Neural cell (in vitro differentiated cells): ENCODE results near the gene DDX1. TPM values are rescaled to one million over a fixed set of nuclear protein-coding genes. Genes with fewer than 3 reads are reported as not detected.

Experiments
- H2AFZ ChIP-seq: fragments of 200-600, 300-800 bp; sonication (generic), shearing (Covaris generic); 2 replicates; pipeline ENCODE4 v1.6.0; 2014; ENCODE audit warnings: low read depth, mild to moderate bottlenecking, antibody characterized with exemption, low read length, moderate library complexity
- H3F3A ChIP-seq: fragments of 200-600 bp; shearing (Covaris generic); 2 replicates; pipeline ENCODE4 v1.6.1; 2016; ENCODE audit warnings: mild to moderate bottlenecking, moderate library complexity, mixed read lengths, antibody characterized with exemption, low read length; ENCODE audit not compliant: insufficient read depth, poor library complexity, severe bottlenecking
- H3K27ac ChIP-seq: fragments of 200-600, 300-800 bp; sonication (generic), shearing (Covaris generic); 2 replicates; pipeline ENCODE4 v1.5.1; 2014; ENCODE audit warnings: mild to moderate bottlenecking, low read length, moderate library complexity
- H3K27me3 ChIP-seq: fragments of 300-800, 200-600 bp; sonication (generic), shearing (Covaris generic); 2 replicates; pipeline ENCODE4 v1.6.0; 2014; ENCODE audit warnings: mild to moderate bottlenecking, low read depth, low read length, moderate library complexity; ENCODE audit not compliant: insufficient read depth
- H3K36me3 ChIP-seq: fragments of 300-800, 200-600 bp; sonication (generic), shearing (Covaris generic); 2 replicates; pipeline ENCODE4 v1.5.1; 2014; ENCODE audit warnings: mild to moderate bottlenecking, antibody characterized with exemption, low read length, moderate library complexity; ENCODE audit not compliant: insufficient read depth
- H3K4me2 ChIP-seq: fragments of 300-800, 200-600 bp; sonication (generic), shearing (Covaris generic); 2 replicates; pipeline ENCODE4 v1.6.0; 2014; ENCODE audit warnings: mild to moderate bottlenecking, low read length
- H3K4me3 ChIP-seq: fragments of 300-800, 200-600 bp; sonication (generic), shearing (Covaris generic); 2 replicates; pipeline ENCODE4 v1.5.1; 2014; ENCODE audit warnings: mild to moderate bottlenecking, low read length, moderate library complexity
- H3K79me2 ChIP-seq: fragments of 200-600 bp; shearing (Covaris generic); replicated peaks from 2 replicates; pipeline ENCODE4 v1.6.0; 2014; ENCODE audit warnings: mild to moderate bottlenecking, low read length, moderate library complexity; ENCODE audit not compliant: insufficient read depth
- H3K9ac ChIP-seq: fragments of 300-800, 200-600 bp; sonication (generic), shearing (Covaris generic); 2 replicates; pipeline ENCODE4 v1.6.1; 2016; ENCODE audit warnings: mild to moderate bottlenecking, low read length, mixed read lengths
- H3K9me2 ChIP-seq: fragments of 200-600 bp; shearing (Covaris generic); 2 replicates; pipeline ENCODE4 v1.6.1; 2016; ENCODE audit warnings: mild to moderate bottlenecking, low read length, mixed read lengths; ENCODE audit not compliant: insufficient read depth
- H3K9me3 ChIP-seq: fragments of 200-600, 300-800 bp; sonication (generic), shearing (Covaris generic); 2 replicates; pipeline ENCODE4 v1.6.1; 2016; ENCODE audit warnings: mild to moderate bottlenecking, mixed run types, low read length, moderate library complexity, mixed read lengths
- H4K20me1 ChIP-seq: fragments of 200-600 bp; shearing (Covaris generic); 2 replicates; pipeline ENCODE4 v1.6.1; 2016; ENCODE audit warnings: mild to moderate bottlenecking, mixed run types; ENCODE audit not compliant: insufficient read depth
- CTCF ChIP-seq: fragments of 450-650 bp; IDR thresholded peaks from 2 replicates; pipeline ENCODE4 v1.5.1; 2014; ENCODE audit warnings: antibody characterized with exemption, mild to moderate bottlenecking, moderate library complexity; ENCODE audit not compliant: poor library complexity, severe bottlenecking
- EZH2 ChIP-seq: fragments of 200-600, 300-800 bp; shearing (Covaris generic), sonication (generic); IDR thresholded peaks from 2 replicates; pipeline ENCODE4 v1.6.1; 2014; ENCODE audit warnings: antibody characterized with exemption, low read length, borderline replicate concordance, mild to moderate bottlenecking; ENCODE audit not compliant: insufficient read depth, poor library complexity, severe bottlenecking
- MXI1 ChIP-seq: fragments of 450-650 bp; conservative IDR thresholded peaks from 2 replicates; pipeline ENCODE4 v1.6.1; 2014; ENCODE audit warnings: antibody characterized with exemption, mild to moderate bottlenecking; ENCODE audit not compliant: poor library complexity, severe bottlenecking
- POLR2AphosphoS5 ChIP-seq: IDR thresholded peaks from 2 replicates; pipeline ENCODE4 v1.6.1; 2012
- RAD21 ChIP-seq: fragments of 450-650 bp; conservative IDR thresholded peaks from 2 replicates; pipeline ENCODE4 v1.6.1; 2014; ENCODE audit warnings: antibody characterized with exemption, mild to moderate bottlenecking, moderate library complexity
- REST ChIP-seq: IDR thresholded peaks from 2 replicates; pipeline ENCODE4 v1.6.1; 2012; ENCODE audit warnings: borderline replicate concordance
- SMC3 ChIP-seq: fragments of 450-650 bp; conservative IDR thresholded peaks from 2 replicates; pipeline ENCODE4 v1.6.1; 2014; ENCODE audit warnings: antibody characterized with exemption, mild to moderate bottlenecking, moderate library complexity; ENCODE audit not compliant: poor library complexity
- TAF1 ChIP-seq: IDR thresholded peaks from 2 replicates; pipeline ENCODE4 v1.6.1; 2012; ENCODE audit warnings: low read depth
- polyA plus RNA-seq: library from polyadenylated mRNA; depleted of rRNA; stranded (reverse); fragments of >200 nt; gene quantifications from 2 replicates; pipeline ENCODE4 v1.2.3, GENCODE V29; 2014

DDX1 gene
- polyA plus RNA-seq, 1 donor from 2014 or later = 159 TPM

DNA sequence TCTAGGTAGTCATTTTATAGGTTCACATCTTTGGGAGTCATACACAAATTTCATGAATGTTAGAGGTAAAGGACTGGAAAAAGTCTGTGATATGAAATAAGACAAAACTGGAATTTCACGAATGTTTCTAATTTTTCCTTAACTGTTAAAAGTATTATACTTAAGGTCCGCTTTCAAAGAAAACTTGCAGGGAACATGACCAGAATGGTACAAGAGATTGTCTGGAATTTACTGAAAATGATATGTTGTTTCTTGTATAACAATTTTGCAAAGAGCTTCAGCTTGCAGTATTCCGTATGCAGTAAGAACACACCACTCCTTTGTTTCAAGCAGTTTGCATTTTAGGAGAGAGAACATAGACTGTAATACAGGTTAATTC, 1.6 kb downstream of the DDX1 start:
- no peak overlapping the region for H3K27ac ChIP-seq
- H2AFZ ChIP-seq = no peak overlapping the region
- H3K9me3 ChIP-seq = no peaks in the 10 kb centered on the region
- H3F3A ChIP-seq = no peaks in the 10 kb centered on the region
- H3K9ac ChIP-seq = no peak overlapping the region
- H3K9me2 ChIP-seq = peaks cover 2% of the 10 kb centered on the region
- TF ChIP-seq CTCF (no peak), EZH2 (no peak), TAF1 (no peak), SMC3 (no peak), POLR2AphosphoS5 (no peak), RAD21 (no peak), MXI1 (no peak)
- peak overlapping the region; percentile 91 for H3K4me3 ChIP-seq
- H4K20me1 ChIP-seq = no peaks in the 10 kb centered on the region
- H3K79me2 ChIP-seq = peaks cover 29% of the 10 kb centered on the region
- no peaks in the 10 kb centered on the region for H3K27me3 ChIP-seq
- no peak overlapping the region for H3K4me2 ChIP-seq
- H3K36me3 ChIP-seq = peaks cover 14% of the 10 kb centered on the region

- Histone ChIP-seq H2AFZ (no peak overlapping the region), H3K27me3 (no peaks in the 10 kb centered on the region), H3K9me2 (peaks cover 2% of the 10 kb centered on the region), H3K4me2 (no peak overlapping the region), H3K79me2 (peaks cover 29% of the 10 kb centered on the region), H3K36me3 (peaks cover 14% of the 10 kb centered on the region), H3K9me3 (no peaks in the 10 kb centered on the region), H3F3A (no peaks in the 10 kb centered on the region), H4K20me1 (no peaks in the 10 kb centered on the region), H3K27ac (no peak overlapping the region), H3K9ac (no peak overlapping the region), H3K4me3 (no peak overlapping the region)
- no peak for TF ChIP-seq RAD21
- no peak for TF ChIP-seq POLR2AphosphoS5
- no peak for TF ChIP-seq REST
- TF ChIP-seq EZH2 = no peak
- TF ChIP-seq MXI1 = no peak
- TF ChIP-seq TAF1 = no peak
These were observed 2.9 kb downstream of the DDX1 start for GRCh38 chr2:15594291-15595256.
